GM06990 (cell line): ENCODE measurements around the gene PCCA.

Source experiments
- DNase-seq: peaks from one replicate; pipeline ENCODE4 v3.0.0-alpha.2; 2011; ENCODE audit not compliant: insufficient read length; ENCODE audit errors: extremely low read depth
- H3K27me3 ChIP-seq: replicated peaks from 2 replicates; pipeline ENCODE4 v1.6.0; 2011; ENCODE audit warnings: low read length; ENCODE audit not compliant: control insufficient read depth, insufficient read depth
- H3K36me3 ChIP-seq: 2 replicates; pipeline ENCODE4 v1.5.1; 2011; ENCODE audit warnings: low read length; ENCODE audit not compliant: control insufficient read depth, insufficient read depth
- H3K4me3 ChIP-seq: replicated peaks from 2 replicates; pipeline ENCODE4 v1.5.1; 2011; ENCODE audit warnings: low read depth, mild to moderate bottlenecking, control low read depth, low read length
- CTCF ChIP-seq: IDR thresholded peaks from 2 replicates; pipeline ENCODE4 v1.5.1; 2011; ENCODE audit warnings: low read length, control low read depth, mild to moderate bottlenecking, inconsistent platforms; ENCODE audit not compliant: insufficient read depth, poor library complexity, severe bottlenecking

PCCA gene

GRCh38 chr13:100229603-100230002 is 140.7 kb downstream of the PCCA start:
- no peak for DNase-seq
- no peak overlapping the region for H3K4me3 ChIP-seq

GRCh38 chr13:100230769-100231149 is 141.9 kb downstream of the PCCA start:
- Histone ChIP-seq H3K4me3 (no peak overlapping the region), H3K27me3 (no peaks in the 10 kb centered on the region), H3K36me3 (no peaks in the 10 kb centered on the region)
- no peak for DNase-seq
- no peak for TF ChIP-seq CTCF

More at GRCh38 chr13:100229603-100230002, 140.7 kb downstream of the PCCA start:
- no peaks in the 10 kb centered on the region for H3K36me3 ChIP-seq
- TF ChIP-seq CTCF, result no peak
- H3K27me3 ChIP-seq, result no peaks in the 10 kb centered on the region

GRCh38 chr13:100231176-100231575 is 142.3 kb downstream of the PCCA start:
- no peak for TF ChIP-seq CTCF
- no peak for DNase-seq
- Histone ChIP-seq H3K27me3 (no peaks in the 10 kb centered on the region), H3K36me3 (no peaks in the 10 kb centered on the region), H3K4me3 (no peak overlapping the region)

- H3K4me3 ChIP-seq, result no peak overlapping the region
- no peak for DNase-seq
- no peak for TF ChIP-seq CTCF
- no peaks in the 10 kb centered on the region for H3K27me3 ChIP-seq
- H3K36me3 ChIP-seq, result no peaks in the 10 kb centered on the region
These were observed 145.1 kb downstream of the PCCA start for GRCh38 chr13:100234006-100234405.

- no peak for TF ChIP-seq CTCF
- H3K4me3 ChIP-seq, result no peak overlapping the region
- DNase-seq, result no peak
These were observed 145.7 kb downstream of the PCCA start for GRCh38 chr13:100234524-100235136.

More at GRCh38 chr13:100234524-100235136, 145.7 kb downstream of the PCCA start:
- no peaks in the 10 kb centered on the region for H3K36me3 ChIP-seq
- H3K27me3 ChIP-seq, result no peaks in the 10 kb centered on the region
